AG08396 (cell line): ENCODE results near the gene FOXP1.
"Not testable (repeated sequence)": the region's sequence is repeated elsewhere in the genome, so short reads cannot be mapped to it uniquely, and the experiment has no call there.

Experiments
- DNase-seq: peaks from one replicate; pipeline ENCODE4 v3.0.0; 2012; ENCODE audit warnings: low spot score, mixed read lengths

Gene FOXP1

DNA sequence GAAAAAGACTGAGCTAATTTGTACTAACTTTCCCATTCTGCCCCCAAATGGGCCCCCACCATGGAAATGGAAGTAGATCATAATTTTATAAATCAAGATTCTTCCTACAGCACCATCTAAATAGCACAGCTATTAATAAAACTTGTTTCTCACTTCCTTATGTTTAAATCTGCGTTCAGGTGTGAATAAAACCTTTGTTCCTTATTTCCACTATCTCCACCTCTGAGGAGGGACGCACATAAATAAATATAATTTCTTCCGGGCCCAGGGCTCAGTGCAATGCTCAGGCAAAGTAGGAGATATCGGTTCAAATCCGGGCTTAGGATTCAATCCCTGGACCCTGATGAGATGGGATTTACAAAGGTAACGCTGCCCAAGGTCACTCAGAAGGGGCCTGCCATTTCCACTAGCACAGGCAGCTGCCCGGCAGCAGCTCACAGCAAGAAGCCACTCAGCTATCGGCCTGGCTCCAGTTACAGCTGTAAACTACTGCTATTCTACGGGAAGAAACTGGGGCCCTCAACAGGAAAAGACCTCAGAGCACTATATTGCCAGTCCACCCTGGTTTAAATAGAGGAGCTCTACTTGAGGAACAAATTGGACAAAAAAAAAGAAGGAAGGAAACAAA, 52.5 kb downstream of the FOXP1 start:
- DNase-seq = no peak

DNA sequence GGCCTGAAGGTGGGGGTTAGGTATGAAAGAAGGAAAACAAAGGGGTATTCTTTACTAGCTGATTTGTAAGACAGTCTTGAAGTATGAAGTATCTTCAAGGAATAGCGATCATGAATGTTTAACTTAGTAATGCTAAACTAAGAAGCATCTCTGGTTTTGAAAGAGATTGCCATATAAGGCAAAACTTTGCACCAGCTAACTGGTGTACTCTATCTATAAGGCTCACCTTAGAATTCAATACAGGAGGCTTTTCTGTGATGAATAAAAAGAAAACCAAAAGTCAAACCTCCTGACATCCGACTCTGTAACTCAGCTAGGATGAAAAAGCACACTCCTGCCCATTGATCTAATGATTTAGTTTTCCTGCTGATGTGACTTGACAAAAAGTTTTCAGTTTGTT, 54.7 kb downstream of the FOXP1 start:
- no peak for DNase-seq

DNA sequence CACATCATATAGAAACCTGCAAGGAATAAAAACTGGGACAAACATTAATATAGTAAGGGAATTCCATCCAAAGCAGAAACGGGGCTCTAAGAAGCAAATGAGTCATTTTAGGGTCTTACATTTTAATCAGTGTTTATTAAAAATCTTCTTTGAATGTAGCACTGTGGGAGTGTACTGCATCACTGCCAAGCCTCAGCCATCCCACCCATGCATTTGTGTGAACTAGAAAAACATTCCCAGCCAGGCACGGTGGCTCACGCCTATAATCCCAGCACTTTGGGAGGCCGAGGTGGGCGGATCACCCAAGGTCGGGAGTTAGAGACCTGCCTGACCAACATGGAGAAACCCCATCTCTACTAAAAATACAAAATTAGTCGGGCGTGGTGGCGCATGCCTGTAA, 57.1 kb downstream of the FOXP1 start:
- not testable (repeated sequence) for DNase-seq

DNA sequence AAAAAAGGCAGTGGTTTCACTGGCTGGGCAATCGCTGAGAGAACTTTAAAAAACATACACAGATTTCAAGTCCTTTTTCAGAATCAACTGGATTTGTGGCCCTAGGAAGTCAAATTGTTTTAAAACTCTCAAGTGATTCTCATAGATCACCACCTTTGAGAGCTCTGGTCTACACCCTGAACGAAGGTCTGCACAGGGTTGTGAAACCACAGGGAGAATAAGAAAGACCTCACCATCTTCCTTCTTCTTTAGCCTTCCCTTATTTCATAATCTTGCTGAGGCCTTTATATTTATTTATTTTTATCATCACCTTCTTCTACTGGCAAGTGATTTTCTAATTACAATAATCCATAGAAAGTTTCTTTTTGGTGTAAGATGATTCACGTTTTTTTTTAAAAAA, 58.1 kb downstream of the FOXP1 start:
- no peak for DNase-seq

DNA sequence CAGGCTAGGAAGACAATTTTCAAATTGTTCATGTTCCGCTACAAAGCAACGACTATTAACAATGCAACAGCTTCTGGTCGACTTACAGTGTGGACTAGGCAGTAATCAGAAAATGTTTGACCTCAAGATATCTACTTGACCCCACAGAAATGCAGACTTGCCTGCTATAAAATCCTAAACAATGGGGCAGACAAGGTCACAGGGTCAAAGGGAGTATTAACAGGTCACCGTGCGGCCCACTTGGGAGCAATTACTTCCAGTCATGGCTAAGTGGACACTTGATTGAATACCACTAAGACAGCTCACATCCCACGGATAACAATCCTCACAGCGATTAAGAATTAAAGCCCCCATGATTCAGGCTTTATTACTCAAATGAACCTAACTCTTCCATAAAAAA, 58.9 kb downstream of the FOXP1 start:
- DNase-seq = no peak

DNA sequence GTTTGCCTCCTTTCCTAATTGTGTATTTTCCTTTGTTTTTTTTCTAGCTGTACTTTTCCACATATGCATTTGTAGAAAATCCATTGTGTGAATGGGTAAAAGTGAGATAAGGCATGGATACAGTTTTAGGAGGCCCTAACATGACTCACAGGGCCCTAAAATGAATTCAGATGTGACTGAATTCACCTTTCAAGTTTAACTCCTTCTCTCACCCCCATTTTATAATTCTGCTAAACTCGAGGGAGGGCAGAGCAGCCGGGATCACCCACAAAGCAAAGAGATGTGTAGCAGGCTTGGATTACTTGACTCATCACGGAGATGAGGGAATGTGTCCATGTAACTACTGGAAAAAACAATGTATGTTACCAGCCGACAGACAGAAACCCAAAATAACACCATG, 59.9 kb downstream of the FOXP1 start:
- no peak for DNase-seq

DNA sequence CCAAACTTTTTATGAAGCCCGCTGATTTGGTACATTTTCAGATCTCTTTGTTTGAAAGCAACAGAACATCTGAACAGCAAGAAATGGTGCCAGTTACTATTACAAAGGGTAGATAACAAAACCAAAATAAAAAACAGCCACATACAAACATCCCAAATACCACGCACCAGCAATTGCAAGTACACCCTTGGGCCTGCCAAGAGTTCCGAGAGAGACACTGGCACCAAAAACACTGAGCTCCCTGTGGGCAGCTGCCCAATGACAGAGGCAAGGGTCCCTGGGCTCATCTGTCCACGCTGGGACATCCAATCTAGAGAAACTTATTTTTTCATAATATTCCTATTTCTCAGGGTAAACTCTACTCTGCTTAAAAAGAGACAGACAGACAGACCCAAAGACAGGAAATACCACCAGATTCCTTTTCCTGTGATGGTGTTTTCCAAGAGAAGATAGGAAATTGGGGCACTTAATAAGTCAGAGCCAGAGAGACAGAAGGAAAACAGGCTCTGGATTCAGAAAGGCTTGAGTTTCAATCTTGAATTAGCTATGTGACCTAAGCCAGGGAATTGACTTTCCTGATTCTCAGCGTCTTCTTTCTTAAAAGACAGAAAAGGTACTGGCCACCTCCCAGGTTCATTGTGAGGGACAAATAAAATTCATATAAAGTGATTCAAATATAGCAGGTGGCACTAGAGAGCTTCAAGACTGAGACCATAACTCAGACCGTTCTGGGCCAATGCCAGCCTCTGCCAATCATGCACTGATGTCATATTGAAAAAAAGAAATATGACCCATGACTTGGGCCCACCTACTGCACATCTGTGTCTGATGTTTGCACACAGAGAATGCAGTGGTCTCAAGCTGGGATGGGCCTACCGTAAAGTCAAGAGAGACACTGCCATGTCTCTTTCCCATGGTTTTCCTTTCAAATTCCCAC, 61.3 kb downstream of the FOXP1 start:
- no peak for DNase-seq

DNA sequence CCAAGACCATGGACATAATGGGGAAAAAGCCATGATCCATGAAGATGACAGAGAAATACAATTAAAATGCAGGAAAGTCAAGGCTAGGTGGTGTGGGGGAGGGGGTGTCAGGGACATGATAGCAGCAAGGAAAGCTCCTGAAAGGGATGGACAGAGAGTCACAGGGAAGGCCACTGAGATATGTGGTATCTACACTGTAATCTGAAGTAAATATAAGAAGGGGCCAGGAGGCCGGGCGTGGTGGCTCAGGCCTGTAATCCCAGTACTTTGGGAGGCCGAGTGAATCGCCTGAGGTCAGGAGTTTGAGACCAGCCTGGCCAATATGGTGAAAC, 62.5 kb downstream of the FOXP1 start:
- no peak for DNase-seq

DNA sequence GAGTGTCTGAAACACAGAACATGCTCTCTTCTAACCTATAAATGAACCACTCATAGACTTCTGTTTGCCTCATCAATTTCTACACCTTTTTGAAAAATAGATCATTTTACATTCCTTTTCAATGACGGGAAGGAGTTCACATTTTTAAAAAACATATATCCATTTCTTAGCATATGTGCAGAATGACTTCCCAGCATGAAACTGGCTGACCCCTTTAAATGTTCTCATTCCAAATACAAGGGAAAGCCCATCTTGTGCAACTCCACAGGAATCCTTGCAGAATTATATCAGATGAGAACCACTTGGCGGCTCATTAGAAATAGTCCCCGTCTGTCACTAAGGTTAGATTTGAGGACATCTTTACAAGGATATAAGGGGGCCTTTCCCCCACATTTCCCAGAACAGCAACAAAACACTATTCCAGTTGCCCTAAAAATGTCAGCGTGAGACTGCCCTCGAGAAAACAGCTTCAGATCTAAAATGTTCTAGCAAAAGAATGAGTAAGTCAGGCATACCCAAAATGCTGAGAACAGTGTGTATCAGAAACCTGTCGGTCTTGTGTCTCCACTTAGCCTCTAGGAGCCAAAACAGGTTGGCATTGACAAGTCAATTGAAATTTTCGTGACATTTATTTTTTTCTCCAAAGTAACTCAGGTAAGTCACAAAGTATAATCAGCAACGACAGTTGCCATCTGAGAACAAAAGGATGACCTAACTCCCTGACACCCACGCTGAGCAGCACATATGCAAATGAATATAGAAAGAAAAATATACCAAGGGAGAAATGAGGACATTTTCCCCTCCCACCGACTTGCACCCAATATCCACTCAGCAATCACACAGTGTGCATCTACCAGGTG, 63.1 kb downstream of the FOXP1 start:
- DNase-seq = no peak

DNA sequence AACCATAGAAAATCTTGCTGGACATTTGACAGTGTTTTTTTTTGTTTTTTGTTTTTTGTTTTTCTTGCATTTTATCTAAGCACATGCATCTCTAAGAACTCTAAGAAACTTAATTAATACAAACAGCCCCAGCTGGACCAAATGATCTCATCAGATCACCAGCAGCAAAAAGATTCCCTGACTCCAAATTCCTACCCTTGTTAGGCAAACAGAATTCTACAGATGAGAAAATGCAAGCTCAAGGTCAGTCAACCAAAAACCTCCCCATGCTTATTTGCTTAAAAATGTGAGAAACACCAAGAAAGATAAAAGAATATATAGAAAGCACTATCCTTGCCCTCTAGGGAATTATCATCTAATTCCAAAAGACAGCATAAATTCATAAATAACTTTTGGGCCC, 65.4 kb downstream of the FOXP1 start:
- DNase-seq = no peak

DNA sequence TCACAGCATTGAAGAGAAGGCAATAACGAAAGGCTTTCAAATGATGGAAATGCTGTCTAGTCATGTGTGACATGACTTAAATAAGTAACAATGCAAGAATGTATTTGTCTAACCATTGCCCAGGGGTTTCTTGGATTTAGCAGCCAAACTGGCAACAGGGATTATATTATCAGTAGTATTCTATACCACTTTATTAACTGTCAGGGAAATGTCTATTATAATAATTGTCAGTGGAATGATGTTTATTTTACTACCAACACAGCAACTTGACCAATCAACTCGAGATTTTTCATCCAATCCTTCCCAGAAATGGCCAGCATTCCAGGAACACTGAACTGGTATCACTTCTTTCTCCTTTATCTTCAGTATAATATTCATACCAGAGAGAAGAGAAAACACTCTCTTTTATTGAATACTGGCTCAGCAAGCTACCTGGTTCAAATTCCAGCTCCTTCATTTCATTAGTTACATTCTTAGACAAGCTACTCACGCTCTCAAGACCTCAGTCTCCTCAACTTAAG, 66.2 kb downstream of the FOXP1 start:
- DNase-seq = no peak

DNA sequence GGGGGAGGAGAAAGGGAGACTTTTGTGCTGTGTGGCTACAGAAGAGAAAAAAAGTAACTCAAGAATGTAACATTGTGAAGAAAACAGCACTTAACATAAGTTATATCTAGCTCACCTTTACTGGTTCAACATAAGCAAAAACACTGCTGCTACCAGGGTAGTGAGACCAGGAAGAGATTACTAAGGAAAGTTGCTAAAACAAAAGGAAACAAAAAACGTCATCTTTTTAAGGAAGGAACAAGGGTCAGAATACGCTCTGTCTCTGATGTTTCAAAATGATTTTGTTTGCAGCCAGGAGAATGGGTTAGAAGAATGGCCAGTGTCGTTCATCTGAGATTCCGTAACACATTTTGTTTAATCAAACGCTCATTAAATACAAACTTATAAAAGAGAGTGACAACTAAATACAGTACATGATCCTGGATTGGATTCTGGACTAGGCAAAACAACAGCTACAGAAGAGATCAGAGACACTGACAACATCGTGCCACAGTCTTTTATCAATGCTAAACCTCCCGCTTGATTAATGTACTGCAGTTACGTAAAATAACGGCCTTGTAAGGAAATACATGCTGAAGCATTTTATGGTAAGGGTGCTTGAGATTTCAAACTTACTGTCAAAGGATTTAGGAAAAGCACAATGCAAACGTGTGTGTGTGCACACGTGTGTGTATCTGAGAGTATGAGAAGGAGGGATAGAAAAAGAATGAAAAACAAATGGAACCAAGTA, 67.7 kb downstream of the FOXP1 start:
- no peak for DNase-seq

DNA sequence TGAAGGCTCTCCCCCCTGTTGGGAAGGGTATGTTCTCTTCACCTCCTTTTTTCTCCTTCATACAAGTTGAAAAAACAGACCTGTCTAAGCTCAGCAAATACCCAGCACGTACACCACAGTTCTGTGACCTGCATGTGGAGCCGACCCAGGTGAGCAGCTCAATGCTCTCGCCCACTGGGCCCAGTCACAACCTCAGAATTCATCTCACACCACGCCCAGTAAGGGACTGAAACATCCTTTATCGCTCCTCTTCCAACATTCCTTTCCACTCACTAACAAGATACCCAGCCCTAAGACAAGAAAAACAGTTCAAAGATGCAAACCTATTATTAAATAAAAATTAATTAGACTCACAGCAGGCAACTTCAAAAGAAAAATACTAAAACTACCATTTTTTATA, 68.9 kb downstream of the FOXP1 start:
- DNase-seq = no peak

DNA sequence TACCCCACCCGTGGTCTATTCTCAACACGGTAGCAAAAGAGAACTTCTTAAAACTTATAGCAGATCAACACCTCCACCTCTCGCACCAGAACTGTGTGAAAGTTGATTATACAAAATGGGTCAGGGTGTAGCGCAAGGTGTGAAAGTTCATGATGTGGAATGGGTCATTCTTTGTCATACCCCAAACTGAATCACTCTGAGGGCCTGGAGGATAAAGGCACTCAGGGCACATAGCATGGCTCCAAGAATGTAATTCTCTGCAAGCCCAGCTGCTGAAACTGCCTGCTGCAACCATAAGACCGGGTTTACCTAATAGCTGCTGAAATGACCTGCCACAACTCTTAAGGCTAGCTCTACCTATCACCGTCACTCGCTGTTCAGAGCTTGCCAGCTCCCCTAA, 70.0 kb downstream of the FOXP1 start:
- no peak for DNase-seq

DNA sequence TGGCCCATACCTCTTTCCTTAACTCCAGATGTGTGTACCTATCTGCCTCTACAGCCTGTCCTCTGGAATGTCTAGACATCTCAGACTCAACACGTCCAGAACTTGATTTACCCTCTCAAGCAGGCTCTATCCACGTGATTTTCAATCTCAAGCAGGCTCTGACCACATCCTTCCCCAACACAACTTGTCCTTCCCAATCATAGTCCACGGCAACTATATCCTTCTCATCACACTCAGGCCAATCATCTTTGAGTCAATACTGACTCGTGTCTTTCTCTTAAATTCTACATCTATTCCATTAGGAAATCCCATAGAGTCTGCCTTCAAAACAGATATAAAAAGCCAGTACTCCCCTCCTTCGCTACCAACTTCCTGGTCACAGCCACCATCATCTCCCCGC, 70.4 kb downstream of the FOXP1 start:
- no peak for DNase-seq

DNA sequence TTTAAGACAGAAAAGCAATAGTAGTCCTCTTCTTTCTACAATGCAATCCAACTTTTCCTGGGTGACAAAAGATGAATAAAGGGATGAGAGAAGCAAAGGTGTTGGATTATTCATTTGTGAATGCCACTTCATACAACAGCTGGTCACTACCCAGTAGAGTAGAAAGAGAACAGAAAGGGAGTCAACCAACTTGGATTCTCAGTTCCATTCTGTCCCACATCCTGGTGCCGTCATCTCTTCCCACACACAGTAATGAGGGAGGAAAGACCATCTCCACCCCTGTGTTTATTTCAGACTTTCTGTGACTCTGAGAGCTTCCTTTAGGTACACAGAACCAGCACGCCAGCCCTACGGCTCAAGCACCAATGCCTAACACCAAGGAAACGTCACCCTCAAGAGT, 71.0 kb downstream of the FOXP1 start:
- DNase-seq = no peak

DNA sequence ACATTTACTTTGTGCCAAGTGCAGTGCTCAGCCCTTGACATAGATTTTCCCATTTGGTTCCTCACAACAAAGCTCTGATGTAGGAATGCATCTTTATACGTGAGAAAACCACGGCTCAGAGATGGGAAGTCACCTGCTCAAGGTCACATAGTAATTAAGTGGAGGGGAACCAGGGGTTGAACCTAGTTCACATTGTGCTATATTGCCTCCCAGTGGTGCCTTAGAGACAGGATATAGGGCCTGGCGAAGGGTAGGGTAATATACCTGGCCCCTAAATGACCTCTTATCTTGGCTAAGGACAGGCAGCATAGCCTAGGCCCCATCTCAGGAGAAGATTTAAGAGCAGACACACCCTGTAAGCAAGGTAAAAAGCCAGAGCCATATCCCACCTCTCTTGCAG, 71.5 kb downstream of the FOXP1 start:
- DNase-seq = no peak

DNA sequence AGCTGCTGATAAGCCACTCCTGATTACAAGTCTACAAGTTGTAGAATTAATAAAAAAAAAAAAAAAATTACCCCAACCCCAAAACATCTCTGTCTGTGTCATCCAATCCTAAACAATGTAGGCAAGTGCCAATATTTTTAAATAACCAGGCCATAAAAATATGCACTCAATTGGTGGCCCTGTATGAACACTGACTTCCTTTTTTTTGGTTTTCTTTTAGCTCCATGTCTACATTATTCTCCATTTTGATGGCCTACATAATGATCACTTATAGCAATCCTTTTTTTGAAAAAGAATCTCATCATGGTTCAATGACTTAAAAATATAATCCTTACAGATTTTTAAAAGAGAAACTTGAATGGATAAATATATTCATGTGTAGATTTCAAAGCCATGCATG, 72.1 kb downstream of the FOXP1 start:
- DNase-seq = no peak

DNA sequence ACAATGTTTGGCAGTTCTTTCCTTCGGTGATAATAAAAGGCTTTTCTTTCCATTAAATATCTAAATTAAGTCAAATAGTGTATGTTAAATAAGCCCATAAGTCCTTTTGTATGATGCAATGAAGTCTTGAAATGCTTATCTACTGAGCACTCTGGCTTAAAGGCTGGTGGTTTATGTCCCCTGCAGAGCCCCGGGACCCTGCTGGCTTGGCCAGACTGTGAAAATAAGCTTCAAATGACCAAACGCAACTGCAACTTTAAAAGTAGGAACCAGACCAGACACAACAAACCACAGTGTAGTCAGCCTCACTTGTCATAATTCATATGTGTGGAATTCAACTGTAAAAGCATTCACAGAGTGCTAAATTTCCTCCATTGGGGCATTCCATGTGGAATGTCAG, 72.5 kb downstream of the FOXP1 start:
- DNase-seq = peak; percentile 32

DNA sequence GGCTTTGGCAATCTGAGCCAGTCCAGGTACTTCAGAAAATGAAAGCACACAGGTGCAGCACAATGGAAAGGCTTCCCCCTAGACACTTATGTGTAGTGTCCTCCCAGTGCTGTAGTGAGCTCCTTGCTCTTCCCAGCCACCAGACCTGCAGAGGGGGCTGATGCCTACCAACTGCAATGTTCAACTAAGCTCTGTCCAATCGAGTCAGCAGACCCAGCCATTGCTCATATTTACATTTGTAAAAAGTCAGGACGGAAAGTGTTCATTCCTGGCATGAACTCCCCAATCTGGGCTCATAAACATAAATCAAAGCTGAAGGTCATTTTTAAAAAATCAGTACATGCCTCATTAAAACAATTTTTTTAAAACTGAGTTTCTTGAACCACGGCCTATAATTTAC, 73.0 kb downstream of the FOXP1 start:
- DNase-seq = peak; percentile 36

DNA sequence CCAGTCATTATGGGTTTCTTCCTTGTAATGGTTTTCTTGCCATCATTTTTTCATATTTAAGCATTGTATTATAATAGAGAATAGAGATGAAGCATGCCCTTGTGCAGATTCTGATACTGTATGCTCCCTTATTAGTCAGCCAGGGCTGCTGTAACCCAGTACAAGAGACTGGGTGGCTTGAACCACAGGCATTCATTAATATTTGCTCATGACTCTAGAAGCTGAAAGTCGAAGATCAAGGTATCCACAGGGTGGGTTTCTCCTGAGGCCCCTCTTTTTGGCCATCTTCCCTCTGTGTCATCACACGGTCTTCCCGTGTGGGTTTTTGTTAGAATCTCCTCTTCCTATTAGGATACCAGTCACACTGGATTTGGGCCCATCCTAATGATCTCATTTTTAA, 74.5 kb downstream of the FOXP1 start:
- DNase-seq = no peak

DNA sequence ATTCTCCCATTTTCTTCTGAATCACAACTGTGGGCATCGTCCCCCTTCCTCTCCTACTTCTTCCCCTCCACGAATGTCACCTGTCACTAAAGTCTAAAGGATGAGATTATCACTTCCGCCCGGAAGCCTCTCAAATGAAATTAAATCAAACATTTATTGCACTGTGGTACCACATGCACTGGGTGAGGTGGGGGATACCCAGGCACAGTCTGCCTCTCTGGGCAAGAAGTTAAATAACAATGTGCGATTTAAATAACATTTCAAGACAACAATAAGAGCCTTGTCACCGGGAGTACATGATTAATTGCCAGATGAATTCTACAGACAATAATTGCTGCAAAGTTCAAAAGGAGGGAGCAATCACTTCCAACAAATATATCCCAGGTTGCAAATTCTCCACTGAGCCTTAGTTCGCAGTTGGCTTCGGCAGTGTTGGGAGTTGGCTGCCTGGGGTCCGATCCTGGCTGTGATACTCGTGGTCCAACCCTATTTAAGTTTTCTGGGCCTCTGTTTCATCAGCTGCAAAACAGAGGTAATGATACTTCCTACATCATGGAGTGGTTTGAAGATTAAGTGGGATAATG, 77.7 kb downstream of the FOXP1 start:
- DNase-seq = no peak
